ENCODE data around the gene PATZ1.
A peak's percentile ranks its signal among the peaks of the same experiment; 100 is the strongest.

Gene PATZ1

DNA sequence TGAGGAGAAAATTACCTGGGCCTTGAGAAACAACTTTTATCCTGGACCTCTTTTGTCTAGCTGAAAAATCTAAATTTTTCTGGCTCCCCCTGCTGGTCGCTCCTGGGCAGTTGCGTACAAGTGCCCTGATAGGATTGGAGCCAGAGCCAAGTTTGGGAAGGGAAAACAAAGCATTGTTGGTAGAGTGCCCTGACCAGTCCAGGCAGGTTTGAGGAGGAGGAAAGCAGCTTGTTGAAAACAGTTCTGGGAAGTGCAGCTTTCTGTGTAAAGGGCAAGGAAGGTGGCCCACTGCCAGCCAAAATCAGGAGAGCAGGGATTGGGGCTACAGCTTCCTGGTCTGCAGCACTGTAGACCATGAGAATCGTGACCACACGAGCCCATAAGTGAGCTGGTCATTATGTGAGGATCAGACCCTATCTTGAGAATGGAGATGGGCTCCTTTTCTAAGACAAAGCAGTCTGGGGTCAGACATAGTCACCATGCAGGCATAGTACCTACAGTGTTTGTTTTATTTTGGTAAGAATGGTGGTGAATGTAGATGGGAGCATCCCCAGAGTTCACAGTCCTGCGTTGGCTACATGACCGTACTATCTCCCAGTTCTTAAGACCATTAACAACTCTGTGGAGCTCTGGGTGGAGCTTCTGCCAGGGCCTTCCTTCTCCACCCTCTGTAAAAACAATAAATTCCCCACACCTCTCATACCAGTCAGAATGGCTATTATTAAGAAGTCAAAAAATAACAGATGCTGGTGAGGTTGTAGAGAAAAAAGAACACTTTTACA is 32.6 kb downstream of the PATZ1 start:
- peak; percentile 84 for DNase-seq (ENCODE audit: low spot score)

DNA sequence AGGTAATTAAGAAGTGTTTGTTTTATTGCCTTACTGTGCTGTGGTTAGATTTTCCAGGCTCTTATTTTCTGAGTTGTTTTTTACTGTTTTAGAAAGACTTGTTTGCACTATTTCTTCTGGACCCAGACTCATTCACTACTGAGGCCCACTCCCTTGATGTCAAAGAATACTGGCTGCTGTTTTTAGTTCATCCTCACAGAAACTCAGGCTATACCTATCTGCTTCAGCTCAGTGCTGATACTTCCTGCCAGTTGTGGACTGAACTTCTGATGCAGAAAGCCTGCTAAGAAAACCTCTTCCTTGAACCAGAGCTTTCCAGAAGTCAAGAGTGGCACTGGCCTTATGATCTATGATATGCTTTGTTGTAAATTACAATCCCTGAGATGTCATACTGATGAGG is 38.0 kb downstream of the PATZ1 start:
- no peak for DNase-seq (ENCODE audit: low spot score)

- no peak for DNase-seq (ENCODE audit: low spot score)
These were observed 41.0 kb downstream of the PATZ1 start for GRCh38 chr22:31305194-31305593.

- DNase-seq (ENCODE audit: low spot score) = no peak
These were observed 43.6 kb downstream of the PATZ1 start for GRCh38 chr22:31302537-31302936.

GRCh38 chr22:31302006-31302405 is 44.1 kb downstream of the PATZ1 start:
- DNase-seq (ENCODE audit: low spot score) = no peak

GRCh38 chr22:31300896-31301295 is 45.2 kb downstream of the PATZ1 start:
- DNase-seq (ENCODE audit: low spot score) = no peak

DNA sequence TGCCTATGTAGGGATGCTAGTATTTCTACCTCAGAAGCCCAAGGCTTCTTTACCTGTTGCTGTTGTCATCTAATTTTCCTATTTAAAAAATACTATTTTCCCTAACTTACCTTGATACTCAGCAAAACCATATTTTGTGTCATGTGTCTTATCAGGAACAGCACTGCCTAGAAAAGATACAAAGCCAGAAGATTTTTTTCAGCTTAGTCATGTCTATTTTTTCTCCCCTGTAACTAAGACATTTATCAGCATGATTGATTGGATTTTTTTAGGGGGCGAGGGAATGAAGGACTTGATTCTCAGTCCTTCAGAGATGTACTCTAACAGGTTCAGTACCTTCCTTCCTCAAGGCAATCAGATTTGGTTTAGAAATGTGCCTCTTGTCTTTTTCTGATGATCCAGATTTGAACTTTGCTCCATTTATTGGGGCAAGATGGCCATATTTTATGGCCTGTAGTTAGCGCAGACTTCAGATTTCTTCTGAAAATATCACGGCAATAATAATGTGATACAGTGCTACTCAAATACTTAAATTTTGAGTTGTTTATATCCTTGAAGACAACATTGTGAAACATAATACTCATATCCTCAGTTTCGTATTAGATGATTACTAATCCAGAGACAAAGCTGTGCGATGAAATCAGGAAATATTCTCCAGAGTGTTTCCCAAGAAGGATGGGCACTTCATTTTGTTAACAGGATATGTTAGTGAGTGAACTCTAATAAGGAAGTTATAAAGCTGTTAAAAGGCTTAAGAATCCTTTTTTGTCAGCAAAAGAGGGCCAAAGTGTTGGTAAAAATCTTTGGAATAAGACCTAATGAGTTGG is 50.1 kb downstream of the PATZ1 start:
- no peak for DNase-seq (ENCODE audit: low spot score)

DNA sequence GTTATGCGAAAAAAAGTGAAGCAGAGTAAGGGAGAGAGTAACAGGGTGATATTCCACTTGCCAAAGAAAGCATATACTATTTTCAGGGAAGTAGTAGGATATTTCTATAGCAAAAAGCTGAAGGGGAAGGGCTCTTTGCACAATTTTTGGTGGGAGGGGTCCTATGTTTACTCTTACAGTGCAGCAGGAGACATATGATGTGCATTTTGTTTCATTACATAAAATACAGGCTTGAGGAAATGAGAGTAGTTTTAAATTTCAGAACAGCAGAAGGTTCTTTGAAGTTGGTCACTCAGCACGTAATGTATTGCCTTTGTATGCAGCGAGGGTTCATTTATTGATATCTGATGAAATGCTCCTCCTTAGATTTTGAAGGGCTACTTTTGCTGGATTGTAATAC is 50.8 kb downstream of the PATZ1 start:
- no peak for DNase-seq (ENCODE audit: low spot score)

- DNase-seq (ENCODE audit: low spot score) = peak; percentile 98
These were observed 53.7 kb downstream of the PATZ1 start, which contains the start of gene PIK3IP1 for GRCh38 chr22:31292236-31292989. TSS of gene PIK3IP1 (minus strand) at chr22:31292488. CDS start at chr22:31292344, 144 bp downstream.

GRCh38 chr22:31291481-31292235 is 54.5 kb downstream of the PATZ1 start:
- DNase-seq (ENCODE audit: low spot score) = peak; percentile 67

- DNase-seq (ENCODE audit: low spot score) = peak; percentile 92
These were observed 55.4 kb downstream of the PATZ1 start for GRCh38 chr22:31290494-31291471.

GRCh38 chr22:31289344-31289743 is 56.8 kb downstream of the PATZ1 start:
- DNase-seq (ENCODE audit: low spot score) = no peak

DNA sequence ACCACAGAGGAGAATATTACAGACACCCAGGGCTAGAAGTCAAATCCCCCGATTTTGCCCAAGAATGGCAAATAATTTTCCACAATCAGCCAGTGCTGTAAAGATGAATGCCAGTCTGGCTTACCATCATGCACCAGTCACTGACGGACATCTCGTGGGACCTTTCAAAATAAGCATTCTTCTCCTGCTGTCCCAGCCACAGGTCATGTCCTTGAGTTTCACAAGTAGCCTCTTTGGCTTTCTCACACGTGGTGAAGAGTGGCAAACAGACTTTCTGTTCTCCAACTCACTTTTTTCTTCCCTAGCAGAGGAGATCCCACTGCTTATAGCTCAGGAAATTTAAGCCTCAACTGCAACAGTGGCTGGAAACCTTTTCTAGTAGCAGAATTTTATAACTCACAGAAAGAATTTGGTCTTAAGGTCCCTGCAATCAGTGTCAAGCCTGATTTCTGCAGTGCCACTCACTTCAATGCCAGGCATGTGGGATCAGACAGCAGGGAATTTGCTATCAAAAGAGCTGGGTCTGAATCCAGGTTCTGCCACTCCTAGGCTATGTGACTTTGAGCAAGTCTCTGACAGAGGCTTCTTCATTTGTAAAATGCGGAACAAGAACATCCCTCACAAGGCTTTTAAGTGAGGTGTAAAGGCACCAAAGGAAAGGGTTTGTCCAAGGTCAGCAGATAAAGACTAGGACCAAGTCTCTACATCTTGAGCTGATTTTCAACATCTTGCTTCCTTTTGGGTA is 57.5 kb downstream of the PATZ1 start:
- no peak for DNase-seq (ENCODE audit: low spot score)

- DNase-seq (ENCODE audit: low spot score) = no peak
These were observed 58.2 kb downstream of the PATZ1 start for GRCh38 chr22:31287818-31288495.

- DNase-seq (ENCODE audit: low spot score) = no peak
These were observed 59.5 kb downstream of the PATZ1 start for GRCh38 chr22:31286360-31287255.

DNA sequence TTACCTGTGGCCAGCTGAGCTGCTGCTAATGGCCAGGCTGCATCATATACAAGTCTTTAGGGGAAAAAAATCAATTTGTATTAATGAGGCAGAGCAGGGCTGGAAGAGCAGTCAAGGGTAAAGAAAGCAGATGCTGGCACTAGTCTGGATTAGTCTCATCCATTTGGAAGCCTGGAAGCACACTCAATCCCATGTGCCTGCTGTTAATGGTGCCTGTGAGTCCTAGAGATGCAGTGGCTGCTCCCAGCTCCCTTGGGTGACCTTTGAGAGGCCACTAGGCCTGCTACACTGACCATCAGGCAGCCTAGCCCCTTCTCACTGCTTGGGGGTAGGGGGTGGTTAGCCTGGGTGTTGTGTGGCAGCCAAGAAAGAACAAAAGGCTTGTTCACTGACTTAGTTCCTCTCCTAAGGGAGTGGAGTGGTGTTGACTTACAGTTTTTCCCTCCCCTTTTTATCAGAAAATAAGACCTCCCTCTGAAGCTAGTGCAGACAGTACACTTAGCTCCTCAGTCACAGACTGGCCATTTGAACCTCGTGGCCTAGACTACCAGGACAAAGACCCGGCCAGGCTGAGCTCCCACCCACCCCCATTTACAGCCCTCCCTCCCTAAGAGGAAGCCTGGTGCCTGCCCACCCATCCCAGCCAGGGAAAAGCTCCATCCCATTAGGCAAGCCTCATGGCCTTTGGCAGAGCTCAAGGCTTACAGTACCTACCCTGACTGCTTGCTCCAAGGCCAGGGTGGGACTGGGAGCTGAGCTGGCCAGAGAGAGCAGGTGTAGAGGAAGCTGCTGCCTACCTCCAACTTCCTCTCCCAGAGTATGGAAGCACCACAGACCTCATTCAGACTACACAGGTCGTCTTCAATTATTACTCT is 61.6 kb downstream of the PATZ1 start:
- no peak for DNase-seq (ENCODE audit: low spot score)
